Measurements from ENCODE around the gene RNF5.

- TF ChIP-seq POLR2AphosphoS5 (IDR thresholded peaks at IDR 0.05) (no peak), CTCF (IDR thresholded peaks at IDR 0.05) (no peak)
Observed at GRCh38 chr6:32131439-32131948, 46.7 kb upstream of the RNF5 start.

All from sigmoid colon (tissue), 4 donors.